Lower lobe of right lung (tissue), 2 donors: ENCODE results near the gene MBNL2. TPM values are rescaled to one million over a fixed set of nuclear protein-coding genes. Genes with fewer than 3 reads are reported as not detected.
A peak's percentile ranks its signal among the peaks of the same experiment; 100 is the strongest.

Source experiments
- ATAC-seq, 2 donors: fragments of 200-7000 bp; cut with Tn5 transposase; one replicate each; pipeline ENCODE4 v1.9.1; 2020 to 2022; ENCODE audit warnings: mild to moderate bottlenecking in 2 of 2, moderate library complexity in 2 of 2
- DNase-seq: peaks from one replicate; pipeline ENCODE4 v3.0.0-alpha.2; 2020
- H3K27ac ChIP-seq: fragments of 200-600 bp; one replicate; pipeline ENCODE4 v1.8.0; 2022
- H3K27me3 ChIP-seq: fragments of 200-600 bp; one replicate; pipeline ENCODE4 v1.8.0; 2022; ENCODE audit warnings: low read depth
- H3K36me3 ChIP-seq: fragments of 200-600 bp; one replicate; pipeline ENCODE4 v1.8.0; 2022; ENCODE audit warnings: mild to moderate bottlenecking
- H3K4me1 ChIP-seq: fragments of 200-600 bp; one replicate; pipeline ENCODE4 v1.8.0; 2022
- H3K4me3 ChIP-seq: fragments of 200-600 bp; one replicate; pipeline ENCODE4 v1.8.0; 2022; ENCODE audit warnings: mild to moderate bottlenecking
- H3K9me3 ChIP-seq: fragments of 200-600 bp; one replicate; pipeline ENCODE4 v1.8.0; 2022
- CTCF ChIP-seq: fragments of 200-600 bp; IDR thresholded peaks from one replicate; pipeline ENCODE4 v1.8.0; 2022; ENCODE audit warnings: antibody characterized with exemption, mild to moderate bottlenecking
- intact Hi-C: fragments of 100-400 bp; cut with DNase I; formaldehyde crosslinking; loops from one replicate; pipeline ENCODE4 v1.11.0; 2022
- total RNA-seq: library from RNA; stranded (reverse); fragmentation: NEBNext Ultra II Directional; extraction: Animal tissue kit (Norgen Biotek cat#: 25700); gene quantifications from one replicate; pipeline ENCODE4 v1.2.1, GENCODE V29; 2021
- donor health status: DM: no; HTN: yes; CAD: no; lungs with severe emphysema.

The MBNL2 gene
- total RNA-seq, 1 donor from 2014 or later = 58.2 TPM

GRCh38 chr13:97228850-97229521 lies 6.9 kb downstream of the MBNL2 start:
- Histone ChIP-seq H3K27me3 (no peaks in the 10 kb centered on the region), H3K4me1 (peaks cover 88% of the 10 kb centered on the region), H3K36me3 (no peaks in the 10 kb centered on the region), H3K27ac (no peak overlapping the region), H3K4me3 (no peak overlapping the region), H3K9me3 (no peaks in the 10 kb centered on the region)
- ATAC-seq (no peak), DNase-seq (no peak)
- intact Hi-C loops = loop anchor here (10.0 kb wide), 1 partner anchor 114 kb away; no protein-coding TSS in a partner anchor
- TF ChIP-seq CTCF = no peak

- no peak for ATAC-seq
- H3K27me3 ChIP-seq = no peaks in the 10 kb centered on the region
- H3K27ac ChIP-seq = peak overlapping the region; percentile 0
- intact Hi-C loops = loop anchor here (10.0 kb wide), 1 partner anchor 115 kb away; no protein-coding TSS in a partner anchor
- DNase-seq = no peak
- H3K9me3 ChIP-seq = no peaks in the 10 kb centered on the region
- H3K4me3 ChIP-seq = no peak overlapping the region
- peaks cover 88% of the 10 kb centered on the region for H3K4me1 ChIP-seq
- H3K36me3 ChIP-seq = no peaks in the 10 kb centered on the region
- no peak for TF ChIP-seq CTCF
Observed at GRCh38 chr13:97229699-97230098, 7.6 kb downstream of the MBNL2 start.

- ATAC-seq (no peak), DNase-seq (no peak)
- Histone ChIP-seq H3K4me1 (peaks cover 88% of the 10 kb centered on the region), H3K9me3 (no peaks in the 10 kb centered on the region), H3K27me3 (no peaks in the 10 kb centered on the region), H3K27ac (no peak overlapping the region), H3K4me3 (no peak overlapping the region), H3K36me3 (no peaks in the 10 kb centered on the region)
- no peak for TF ChIP-seq CTCF
- intact Hi-C loops = no loop called here
Observed at GRCh38 chr13:97231118-97231828, 9.1 kb downstream of the MBNL2 start.

GRCh38 chr13:97231829-97232196 lies 9.7 kb downstream of the MBNL2 start:
- no peak for ATAC-seq
- no peak for DNase-seq
- no peaks in the 10 kb centered on the region for H3K27me3 ChIP-seq
- TF ChIP-seq CTCF = no peak
- no peak overlapping the region for H3K27ac ChIP-seq
- H3K9me3 ChIP-seq = no peaks in the 10 kb centered on the region
- no peaks in the 10 kb centered on the region for H3K36me3 ChIP-seq
- H3K4me3 ChIP-seq = no peak overlapping the region
- H3K4me1 ChIP-seq = peaks cover 88% of the 10 kb centered on the region
- intact Hi-C loops = no loop called here

- DNase-seq = no peak
- Histone ChIP-seq H3K27me3 (no peaks in the 10 kb centered on the region), H3K27ac (no peak overlapping the region), H3K4me3 (no peak overlapping the region), H3K36me3 (no peaks in the 10 kb centered on the region), H3K4me1 (peaks cover 84% of the 10 kb centered on the region), H3K9me3 (no peaks in the 10 kb centered on the region)
- ATAC-seq = no peak
- TF ChIP-seq CTCF = no peak
- intact Hi-C loops = no loop called here
Observed at GRCh38 chr13:97233499-97233898, 11.4 kb downstream of the MBNL2 start.
